ENCODE data around the gene GFRA1. TPM values are rescaled to one million over a fixed set of nuclear protein-coding genes. Genes with fewer than 3 reads are reported as not detected.

GFRA1 gene
- total and polyA plus RNA-seq, 2 donors (not counting 1 experiment from before 2014, with no cell fraction given) = not detected

GRCh38 chr10:116147147-116147905, 125.7 kb downstream of the GFRA1 start:
- CTCF ChIA-PET = interaction anchor here (0.7 kb wide), 1 partner anchor 371 kb away, joined by 4 read pairs; no protein-coding TSS in a partner anchor
- POLR2A ChIA-PET = no interaction called here

More at GRCh38 chr10:116147147-116147905, 125.7 kb downstream of the GFRA1 start:
- no peak overlapping the region for H2AFZ ChIP-seq (ENCODE audit: insufficient read depth, low read depth, low read length, poor library complexity, severe bottlenecking)
- H3K9ac ChIP-seq (ENCODE audit: low read length) = no peak overlapping the region
- Mint-ChIP-seq H3K4me1 (no peaks in the 10 kb centered on the region), H3K27me3 (no peaks in the 10 kb centered on the region), H3K27ac (no peak overlapping the region), H3K9me3 (ENCODE audit: insufficient read depth) (peaks cover 3% of the 10 kb centered on the region), H3K4me3 (no peak overlapping the region)
- TF ChIP-seq EZH2 (IDR thresholded peaks at IDR 0.05; ENCODE audit: borderline replicate concordance, insufficient read depth, low read depth, low read length, poor library complexity, severe bottlenecking) = no peak
- no peak for TF ChIP-seq CTCF (IDR thresholded peaks at IDR 0.05)
- ATAC-seq (ENCODE audit: low read depth) (no peak), DNase-seq (no peak)
- no peaks in the 10 kb centered on the region for H4K20me1 ChIP-seq (ENCODE audit: control insufficient read depth, insufficient read depth, low read length, poor library complexity, severe bottlenecking)
- intact Hi-C loops (cut with micrococcal nuclease) = no loop called here
- WGBS (ENCODE audit: insufficient coverage) = 74% methylated on average over 9 of the region's 15 CpGs
- H3K27me3 ChIP-seq (replicated peaks in 1 of 4; ENCODE audit: control extremely low read depth in 1 of 4, control insufficient read depth in 3 of 4, insufficient read depth in 4 of 4, low read length in 3 of 4) = no peaks in the 10 kb centered on the region
- no peaks in the 10 kb centered on the region for H3K36me3 ChIP-seq (replicated peaks in 1 of 2; ENCODE audit: control extremely low read depth in 1 of 2, control insufficient read depth in 1 of 2, extremely low read depth in 1 of 2, insufficient read depth in 2 of 2, low read length in 1 of 2)
- H3K27ac ChIP-seq (ENCODE audit: low read length in 2 of 2) = no peak overlapping the region
- H3K4me3 ChIP-seq (ENCODE audit: control extremely low read depth in 1 of 5, extremely low read depth in 1 of 5, insufficient read depth in 1 of 5, low read depth in 2 of 5, low read length in 4 of 5) = no peak overlapping the region
- H3K79me2 ChIP-seq (ENCODE audit: control insufficient read depth, insufficient read depth, low read length) = no peaks in the 10 kb centered on the region
- H3K9me3 ChIP-seq (ENCODE audit: control extremely low read depth in 1 of 3, control insufficient read depth in 2 of 3, insufficient read depth in 1 of 3, low read length in 2 of 3) = peaks cover 0 to 3% (median 0%) of the 10 kb centered on the region in 3 donors
- no peak overlapping the region for H3K4me2 ChIP-seq (replicated peaks; ENCODE audit: low read depth, low read length, poor library complexity, severe bottlenecking)
- H3K4me1 ChIP-seq (ENCODE audit: control insufficient read depth in 2 of 2, insufficient read depth in 2 of 2, low read length in 2 of 2) = no peaks in the 10 kb centered on the region

Data from B cell (primary cell).